ENCODE results near the gene GIMAP1. TPM values are rescaled to one million over a fixed set of nuclear protein-coding genes. Genes with fewer than 3 reads are reported as not detected.
A peak's percentile ranks its signal among the peaks of the same experiment; 100 is the strongest.

The GIMAP1 gene
- total RNA-seq, 2 experiments from 2014 or later: 18.1 to 19.6 TPM

DNA sequence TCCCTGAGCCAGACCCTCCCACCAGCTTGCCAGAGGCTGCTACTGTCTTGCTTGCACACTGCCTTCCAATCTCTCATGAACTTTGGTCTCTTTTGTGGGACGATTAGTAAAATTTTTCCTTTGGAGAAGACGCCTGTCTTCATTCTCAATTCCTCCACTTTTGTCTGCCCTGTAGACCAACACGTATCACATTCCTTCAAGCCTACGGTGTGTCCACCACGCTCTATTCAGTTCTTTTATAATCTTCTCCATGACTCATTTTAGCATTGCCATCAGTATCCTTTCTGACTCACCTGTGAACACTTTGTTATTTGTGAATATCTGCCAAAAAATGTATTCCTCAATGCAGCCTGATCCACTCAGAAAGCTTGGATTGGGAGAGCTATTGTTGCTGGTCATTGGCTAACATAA is 22.2 kb downstream of the GIMAP1 start:
- Mint-ChIP-seq H3K36me3 (ENCODE audit: low read depth) (peaks cover 73% of the 10 kb centered on the region), H3K9me3 (peaks cover 12% of the 10 kb centered on the region), H3K27ac (peak overlapping the region; percentile 88), H3K27me3 (no peaks in the 10 kb centered on the region), H3K4me3 (peak overlapping the region; percentile 85), H3K4me1 (peaks cover 74% of the 10 kb centered on the region)
- ChIA-PET POLR2A (interaction anchor here (0.6 to 1.7 kb wide), 5 partner anchors 16 to 289 kb away, joined by 3 to 11 read pairs (median 4); partner anchors contain the start of gene GIMAP6), CTCF (interaction anchor here (0.6 to 1.5 kb wide), 4 partner anchors 17 to 415 kb away, joined by 3 to 5 read pairs (median 4); no protein-coding TSS in a partner anchor)
- no peak for DNase-seq

DNA sequence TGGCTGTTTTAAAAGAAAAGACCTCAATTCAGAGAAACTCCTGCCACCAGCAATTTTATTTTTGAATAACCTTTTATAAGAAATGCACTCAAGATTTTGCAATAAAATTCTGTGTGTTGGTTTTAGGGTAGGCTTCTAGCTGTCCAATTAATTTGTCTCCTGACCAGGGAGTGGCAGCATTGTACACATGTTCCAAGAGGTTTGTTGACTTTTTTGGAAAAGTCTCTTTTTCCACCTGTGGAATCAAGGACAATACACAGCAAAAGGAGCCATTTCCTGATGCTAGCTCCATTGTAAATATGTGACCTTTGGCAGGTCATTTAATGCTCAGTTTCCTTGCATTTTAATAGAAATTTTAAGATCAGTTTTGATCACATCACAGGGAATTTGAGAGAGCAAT is 22.6 kb downstream of the GIMAP1 start:
- DNase-seq: no peak
- H3K4me1 Mint-ChIP-seq: peaks cover 74% of the 10 kb centered on the region
- H3K9me3 Mint-ChIP-seq: peaks cover 12% of the 10 kb centered on the region
- H3K4me3 Mint-ChIP-seq: peak overlapping the region; percentile 85
- peak overlapping the region; percentile 88 for H3K27ac Mint-ChIP-seq
- CTCF ChIA-PET: interaction anchor here (1.3 to 1.5 kb wide), 2 partner anchors 16 to 147 kb away, joined by 4 to 5 read pairs; no protein-coding TSS in a partner anchor
- no peaks in the 10 kb centered on the region for H3K27me3 Mint-ChIP-seq
- H3K36me3 Mint-ChIP-seq (ENCODE audit: low read depth): peaks cover 74% of the 10 kb centered on the region
- POLR2A ChIA-PET: interaction anchor here (0.6 to 1.7 kb wide), 3 partner anchors 16 to 290 kb away, joined by 4 to 11 read pairs (median 9); no protein-coding TSS in a partner anchor

DNA sequence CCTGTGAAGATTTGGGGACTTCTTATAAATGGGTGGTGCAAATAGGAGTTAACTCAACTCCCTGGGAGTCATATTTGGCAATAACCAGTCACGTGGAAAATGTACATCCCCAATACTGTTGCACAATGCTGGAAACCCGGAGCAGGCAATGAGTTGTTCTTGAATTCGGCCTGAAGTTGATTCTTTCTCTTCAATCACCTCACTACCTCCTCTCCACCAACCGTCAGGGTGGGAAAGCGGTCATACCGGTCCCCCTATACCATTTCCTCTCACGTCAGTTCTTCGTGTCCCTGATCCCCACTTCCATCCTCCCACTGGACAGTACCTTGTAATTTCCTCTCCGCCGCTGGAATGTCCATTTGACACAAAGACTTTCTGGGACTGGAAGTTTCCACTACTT is 23.6 kb downstream of the GIMAP1 start:
- Mint-ChIP-seq H3K4me1 (peaks cover 74% of the 10 kb centered on the region), H3K36me3 (ENCODE audit: low read depth) (peaks cover 75% of the 10 kb centered on the region), H3K4me3 (peak overlapping the region; percentile 85), H3K9me3 (peaks cover 7% of the 10 kb centered on the region), H3K27me3 (no peaks in the 10 kb centered on the region), H3K27ac (peak overlapping the region; percentile 85)
- CTCF ChIA-PET: interaction anchor here (1.5 kb wide), 1 partner anchor 15 kb away, joined by 5 read pairs; no protein-coding TSS in a partner anchor
- DNase-seq: no peak
- POLR2A ChIA-PET: no interaction called here

DNA sequence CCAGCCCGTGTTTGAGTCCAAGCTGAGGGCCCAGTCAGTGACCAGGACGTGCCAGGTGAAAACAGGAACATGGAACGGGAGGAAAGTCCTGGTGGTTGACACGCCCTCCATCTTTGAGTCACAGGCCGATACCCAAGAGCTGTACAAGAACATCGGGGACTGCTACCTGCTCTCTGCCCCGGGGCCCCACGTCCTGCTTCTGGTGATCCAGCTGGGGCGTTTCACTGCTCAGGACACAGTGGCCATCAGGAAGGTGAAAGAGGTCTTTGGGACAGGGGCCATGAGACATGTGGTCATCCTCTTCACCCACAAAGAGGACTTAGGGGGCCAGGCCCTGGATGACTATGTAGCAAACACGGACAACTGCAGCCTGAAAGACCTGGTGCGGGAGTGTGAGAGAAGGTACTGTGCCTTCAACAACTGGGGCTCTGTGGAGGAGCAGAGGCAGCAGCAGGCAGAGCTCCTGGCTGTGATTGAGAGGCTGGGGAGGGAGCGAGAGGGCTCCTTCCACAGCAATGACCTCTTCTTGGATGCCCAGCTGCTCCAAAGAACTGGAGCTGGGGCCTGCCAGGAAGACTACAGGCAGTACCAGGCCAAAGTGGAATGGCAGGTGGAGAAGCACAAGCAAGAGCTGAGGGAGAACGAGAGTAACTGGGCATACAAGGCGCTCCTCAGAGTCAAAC is 26.0 kb downstream of the GIMAP1 start:
- H3K27me3 Mint-ChIP-seq: no peaks in the 10 kb centered on the region

DNA sequence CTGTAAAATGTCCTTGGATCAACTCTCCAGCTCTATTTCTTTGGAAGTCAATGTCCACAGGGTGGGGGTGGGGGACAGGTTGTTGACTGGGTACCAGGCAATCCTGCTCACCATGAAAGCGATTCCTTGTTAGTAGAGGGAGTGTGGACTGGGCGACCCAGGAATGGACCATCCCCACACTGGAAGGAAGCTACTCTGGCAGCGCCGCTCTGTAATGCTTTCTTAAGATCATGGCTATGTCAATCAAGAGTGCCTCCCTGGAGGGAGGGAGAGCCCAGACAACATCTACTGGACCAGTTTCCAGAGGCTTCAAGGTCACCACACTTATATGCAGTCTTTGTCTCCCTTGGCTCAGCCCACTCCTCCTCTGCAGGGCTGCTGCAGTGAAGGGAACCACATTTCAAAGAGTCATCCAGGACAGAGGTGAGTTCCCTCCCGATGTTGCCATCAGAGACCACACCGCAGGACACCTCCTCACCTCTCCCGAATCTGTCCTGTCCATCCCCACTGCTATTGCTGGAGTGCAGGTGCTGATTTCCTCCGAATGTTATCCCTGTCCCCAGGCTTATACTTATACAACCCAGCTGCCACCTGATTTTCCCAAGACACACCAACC is 27.7 kb downstream of the GIMAP1 start:
- Mint-ChIP-seq H3K27me3 (no peaks in the 10 kb centered on the region), H3K4me3 (peak overlapping the region; percentile 85), H3K9me3 (peaks cover 6% of the 10 kb centered on the region), H3K36me3 (ENCODE audit: low read depth) (peaks cover 82% of the 10 kb centered on the region), H3K4me1 (peaks cover 93% of the 10 kb centered on the region), H3K27ac (peak overlapping the region; percentile 78)
- no peak for DNase-seq
- CTCF ChIA-PET: interaction anchor here (0.7 to 5.0 kb wide), 7 partner anchors 10 to 349 kb away, joined by 3 to 20 read pairs (median 3); partner anchors contain the start of gene GIMAP1
- POLR2A ChIA-PET: no interaction called here

More for the DNA sequence above, 26.0 kb downstream of the GIMAP1 start:
- peaks cover 6% of the 10 kb centered on the region for H3K9me3 Mint-ChIP-seq
- H3K27ac Mint-ChIP-seq: peak overlapping the region; percentile 83
- ChIA-PET CTCF (interaction anchor here (1.1 to 5.0 kb wide), 5 partner anchors 10 to 293 kb away, joined by 3 to 20 read pairs (median 6); no protein-coding TSS in a partner anchor), POLR2A (interaction anchor here (0.6 to 1.5 kb wide), 4 partner anchors 10 to 175 kb away, joined by 3 to 4 read pairs (median 4); partner anchors contain the start of gene GIMAP4)
- H3K4me3 Mint-ChIP-seq: peak overlapping the region; percentile 85
- H3K4me1 Mint-ChIP-seq: peaks cover 76% of the 10 kb centered on the region
- DNase-seq: no peak
- H3K36me3 Mint-ChIP-seq (ENCODE audit: low read depth): peaks cover 94% of the 10 kb centered on the region

DNA sequence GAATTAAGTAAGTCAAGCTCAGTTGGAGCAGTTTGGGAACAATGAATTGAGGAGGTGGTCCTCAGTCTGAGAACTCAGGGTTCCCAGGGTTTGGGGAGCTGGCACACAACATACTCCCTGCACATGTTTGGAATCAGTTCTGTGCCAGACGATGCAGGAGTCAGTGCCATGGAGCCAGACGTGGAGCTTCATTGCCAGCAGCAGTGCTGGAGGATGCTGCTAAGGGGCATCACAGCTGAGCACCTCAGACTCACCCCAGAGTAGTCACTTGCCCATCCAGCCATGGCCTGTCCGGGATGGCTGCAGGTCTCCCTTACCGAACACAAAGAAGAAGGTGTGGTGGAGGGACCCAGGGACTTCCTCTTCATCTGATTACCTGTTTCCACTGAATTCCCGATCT is 28.7 kb downstream of the GIMAP1 start:
- Mint-ChIP-seq H3K4me1 (peaks cover 94% of the 10 kb centered on the region), H3K27ac (peak overlapping the region; percentile 75), H3K36me3 (ENCODE audit: low read depth) (peaks cover 74% of the 10 kb centered on the region), H3K4me3 (peak overlapping the region; percentile 85), H3K9me3 (peaks cover 4% of the 10 kb centered on the region), H3K27me3 (no peaks in the 10 kb centered on the region)
- POLR2A ChIA-PET: interaction anchor here (0.5 to 0.6 kb wide), 2 partner anchors 10 to 110 kb away, joined by 3 read pairs; no protein-coding TSS in a partner anchor
- CTCF ChIA-PET: interaction anchor here (1.0 to 5.0 kb wide), 7 partner anchors 9 to 191 kb away, joined by 3 to 20 read pairs (median 4); partner anchors contain the start of gene GIMAP1
- DNase-seq: no peak

DNA sequence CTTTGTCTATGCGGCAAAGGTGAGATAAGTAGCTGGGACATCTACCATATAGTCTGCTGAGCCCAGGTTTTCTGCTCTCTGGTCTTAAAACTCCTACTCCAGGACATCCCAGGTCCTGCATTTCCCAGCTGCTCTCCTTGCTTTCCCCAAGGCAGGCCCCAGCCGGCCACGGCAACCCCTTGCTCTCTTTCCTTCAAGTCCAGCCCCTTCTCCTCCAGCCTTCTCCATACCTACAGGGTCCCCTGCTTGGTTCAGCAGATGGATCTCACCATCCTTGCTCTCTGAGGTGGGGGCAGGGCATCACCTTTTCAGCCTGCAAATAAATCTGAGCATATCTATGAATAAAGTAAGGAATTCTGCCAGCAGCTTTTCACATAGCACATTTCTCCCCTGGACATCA is 29.5 kb downstream of the GIMAP1 start:
- CTCF ChIA-PET: interaction anchor here (1.5 to 5.0 kb wide), 5 partner anchors 10 to 192 kb away, joined by 3 to 20 read pairs (median 4); no protein-coding TSS in a partner anchor
- peaks cover 94% of the 10 kb centered on the region for H3K4me1 Mint-ChIP-seq
- H3K4me3 Mint-ChIP-seq: peak overlapping the region; percentile 58

DNA sequence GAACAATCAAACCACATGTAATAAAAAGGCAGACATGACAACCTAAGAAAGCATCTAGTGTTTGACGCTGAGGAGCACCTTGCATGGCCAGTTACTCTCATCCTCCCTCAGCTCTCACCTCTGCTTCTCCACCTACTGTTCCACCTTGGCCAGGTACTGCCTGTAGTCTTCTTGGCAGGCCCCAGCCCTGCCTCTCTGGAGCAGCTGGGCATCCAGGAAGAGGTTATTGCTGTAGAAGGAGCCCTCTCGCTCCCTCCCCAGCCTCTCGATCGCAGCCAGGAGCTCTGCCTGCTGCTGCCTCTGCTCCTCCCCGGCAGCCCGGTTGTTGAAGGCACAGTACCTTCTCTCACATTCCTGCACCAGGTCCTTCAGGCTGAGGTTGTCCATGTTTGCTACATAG is 30.5 kb downstream of the GIMAP1 start:
- Mint-ChIP-seq H3K27ac (peak overlapping the region; percentile 57), H3K4me3 (peak overlapping the region; percentile 24), H3K4me1 (peaks cover 87% of the 10 kb centered on the region), H3K27me3 (no peaks in the 10 kb centered on the region), H3K9me3 (peaks cover 6% of the 10 kb centered on the region), H3K36me3 (ENCODE audit: low read depth) (peaks cover 66% of the 10 kb centered on the region)
- DNase-seq: no peak
- CTCF ChIA-PET: interaction anchor here (1.1 to 1.9 kb wide), 3 partner anchors 12 to 299 kb away, joined by 3 to 4 read pairs (median 3); partner anchors contain the start of gene GIMAP8
- POLR2A ChIA-PET: no interaction called here

More for the DNA sequence above, 29.5 kb downstream of the GIMAP1 start:
- no peak for DNase-seq
- peak overlapping the region; percentile 48 for H3K27ac Mint-ChIP-seq
- H3K9me3 Mint-ChIP-seq: peaks cover 6% of the 10 kb centered on the region
- peaks cover 74% of the 10 kb centered on the region for H3K36me3 Mint-ChIP-seq (ENCODE audit: low read depth)
- H3K27me3 Mint-ChIP-seq: no peaks in the 10 kb centered on the region
- POLR2A ChIA-PET: no interaction called here

DNA sequence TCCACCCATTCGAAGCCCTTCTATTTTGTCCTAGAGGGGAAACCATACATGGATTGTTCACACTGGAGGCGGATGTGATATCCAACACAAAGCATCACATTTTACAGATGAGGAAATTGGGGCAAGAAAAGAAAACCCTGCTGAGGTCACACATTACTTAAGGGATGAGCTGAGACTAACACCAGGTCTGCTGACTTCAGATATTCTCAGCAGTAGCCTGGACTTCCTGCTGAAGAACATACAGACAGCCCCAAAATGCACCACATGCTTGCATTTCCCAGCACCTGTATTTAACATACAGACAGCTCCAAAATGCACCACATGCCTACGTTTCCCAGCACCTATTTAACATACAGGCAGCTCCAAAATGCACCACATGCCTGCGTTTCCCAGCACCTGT is 32.0 kb downstream of the GIMAP1 start:
- H3K9me3 Mint-ChIP-seq: peaks cover 6% of the 10 kb centered on the region
- H3K27me3 Mint-ChIP-seq: no peaks in the 10 kb centered on the region
- ChIA-PET CTCF (interaction anchor here (0.6 to 1.5 kb wide), 5 partner anchors 15 to 302 kb away, joined by 3 to 4 read pairs (median 3); partner anchors contain the start of gene GIMAP1), POLR2A (interaction anchor here (0.9 kb wide), 1 partner anchor 298 kb away, joined by 5 read pairs; the partner anchor contains the start of gene GIMAP8)
- no peak for DNase-seq
- H3K4me1 Mint-ChIP-seq: peaks cover 83% of the 10 kb centered on the region
- no peak overlapping the region for H3K27ac Mint-ChIP-seq
- H3K4me3 Mint-ChIP-seq: no peak overlapping the region
- peaks cover 54% of the 10 kb centered on the region for H3K36me3 Mint-ChIP-seq (ENCODE audit: low read depth)

DNA sequence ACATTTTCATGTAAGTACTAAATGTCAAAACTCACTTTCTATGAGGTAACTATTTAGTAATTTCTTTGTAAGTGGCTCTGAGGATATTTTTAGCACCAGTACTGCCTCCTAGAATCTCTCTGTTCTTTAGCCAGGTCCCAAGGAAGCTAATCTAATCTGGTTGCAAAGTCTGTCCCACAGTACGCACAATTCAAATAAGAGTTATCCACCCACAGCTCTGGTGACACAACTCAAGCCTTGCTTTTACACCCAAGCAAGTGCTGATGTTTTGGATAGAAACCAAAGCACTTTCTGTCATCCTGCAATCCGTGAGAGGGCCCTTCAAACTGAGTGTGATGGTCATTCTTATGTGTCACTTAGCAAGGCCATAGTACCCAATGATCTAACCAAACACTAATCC is 35.3 kb downstream of the GIMAP1 start:
- Mint-ChIP-seq H3K9me3 (peaks cover 6% of the 10 kb centered on the region), H3K27ac (no peak overlapping the region), H3K27me3 (peaks cover 2% of the 10 kb centered on the region), H3K4me3 (no peak overlapping the region), H3K36me3 (ENCODE audit: low read depth) (peaks cover 26% of the 10 kb centered on the region), H3K4me1 (peaks cover 83% of the 10 kb centered on the region)
- ChIA-PET POLR2A (no interaction called here), CTCF (no interaction called here)
- DNase-seq: no peak

DNA sequence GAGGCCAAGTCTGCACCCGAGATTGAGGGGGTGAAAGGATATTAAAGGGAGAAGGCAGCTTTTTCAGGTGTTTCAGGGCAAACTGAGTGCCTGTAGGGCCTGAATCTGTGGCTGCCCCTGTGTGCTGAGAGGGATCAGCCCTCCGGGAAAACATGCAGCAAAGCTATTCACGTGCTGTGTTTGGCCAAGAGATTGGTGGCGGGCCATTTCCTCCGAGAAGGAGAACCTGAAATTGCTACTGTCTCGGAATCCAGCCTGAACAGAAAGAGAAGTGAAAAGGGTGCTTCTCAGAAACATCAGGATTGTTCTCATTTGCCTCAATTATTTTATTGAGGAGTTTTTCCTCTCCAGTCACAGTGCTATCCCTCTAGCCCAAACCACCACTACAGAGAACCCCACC is 36.8 kb downstream of the GIMAP1 start:
- peaks cover 80% of the 10 kb centered on the region for H3K4me1 Mint-ChIP-seq
- DNase-seq: no peak
- peak overlapping the region; percentile 85 for H3K27ac Mint-ChIP-seq
- H3K9me3 Mint-ChIP-seq: peaks cover 6% of the 10 kb centered on the region
- peaks cover 16% of the 10 kb centered on the region for H3K36me3 Mint-ChIP-seq (ENCODE audit: low read depth)
- CTCF ChIA-PET: interaction anchor here (0.8 to 1.8 kb wide), 2 partner anchors 9 to 301 kb away, joined by 3 to 6 read pairs; no protein-coding TSS in a partner anchor
- POLR2A ChIA-PET: no interaction called here
- no peak overlapping the region for H3K4me3 Mint-ChIP-seq
- peaks cover 2% of the 10 kb centered on the region for H3K27me3 Mint-ChIP-seq

DNA sequence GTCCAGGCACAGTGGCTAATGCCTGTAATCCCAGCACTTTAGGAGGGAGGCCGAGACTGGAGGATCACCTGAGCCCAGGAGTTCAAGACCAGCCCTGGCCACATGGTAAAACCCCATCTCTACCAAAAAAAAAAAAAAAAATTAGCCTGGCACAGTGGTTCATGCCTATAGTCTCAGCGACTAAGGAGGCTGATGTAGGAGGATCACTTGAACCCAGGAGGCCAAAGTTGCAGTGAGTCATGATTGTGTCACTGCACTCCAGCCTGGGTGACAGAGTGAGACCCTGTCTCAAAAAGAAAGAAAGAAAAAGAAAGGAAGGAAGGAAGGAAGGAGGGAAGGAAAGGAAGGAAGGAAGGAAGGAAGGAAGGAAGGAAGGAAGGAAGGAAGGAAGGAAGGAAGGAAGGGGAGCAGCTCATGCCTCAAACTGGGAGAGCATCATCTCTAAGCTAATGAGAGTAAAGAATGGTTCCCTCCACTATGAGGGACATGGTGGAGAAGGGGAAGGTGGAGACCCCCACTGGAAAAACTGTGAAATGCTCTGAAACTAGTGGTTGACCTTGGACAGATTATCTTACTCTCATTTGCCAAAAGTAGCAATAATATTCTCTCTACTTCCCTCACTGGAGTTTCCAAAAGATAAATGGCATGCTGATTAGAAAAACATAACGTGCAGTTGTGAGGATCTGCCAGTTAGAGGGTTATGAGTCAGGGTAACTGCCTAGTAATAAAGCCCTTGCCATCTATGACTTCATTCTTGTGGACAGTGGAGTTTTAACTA is 37.6 kb downstream of the GIMAP1 start:
- H3K4me3 Mint-ChIP-seq: peak overlapping the region; percentile 27
- peaks cover 2% of the 10 kb centered on the region for H3K27me3 Mint-ChIP-seq
- H3K4me1 Mint-ChIP-seq: peaks cover 72% of the 10 kb centered on the region
- ChIA-PET CTCF (interaction anchor here (1.0 to 1.8 kb wide), 4 partner anchors 9 to 307 kb away, joined by 3 to 6 read pairs (median 4); no protein-coding TSS in a partner anchor), POLR2A (interaction anchor here (1.9 to 2.8 kb wide), 4 partner anchors 15 to 302 kb away, joined by 6 to 11 read pairs (median 8); no protein-coding TSS in a partner anchor)
- peaks cover 15% of the 10 kb centered on the region for H3K36me3 Mint-ChIP-seq (ENCODE audit: low read depth)
- H3K27ac Mint-ChIP-seq: peak overlapping the region; percentile 93
- H3K9me3 Mint-ChIP-seq: peaks cover 6% of the 10 kb centered on the region
- DNase-seq: peak; percentile 40

All from activated CD4-positive, alpha-beta T cell treated with anti-CD3 and anti-CD28 coated beads, Interleukin-2, amount 10 ng/mL, durations not matched to agents 7 days and 5 days (primary cell).